SK-N-SH (cell line): ENCODE measurements around the gene FCHO1. TPM values are rescaled to one million over a fixed set of nuclear protein-coding genes. Genes with fewer than 3 reads are reported as not detected.

ENCODE experiments used
- CTCF ChIA-PET: fragments of 300-600, 350-600 bp; formaldehyde crosslinking; extraction: SDS; loops from one replicate; lab custom pipeline; 2021; lab: Yijun Ruan, JAX
- POLR2A ChIA-PET: fragments of 350-600 bp; sonication (Branson Sonifier 250); formaldehyde crosslinking; extraction: SDS; loops from one replicate; lab custom pipeline; 2020; ENCODE audit warnings: antibody characterized with exemption, inconsistent platforms; lab: Yijun Ruan, JAX
- DNase-seq: peaks from one replicate; pipeline ENCODE4 v3.0.0; 2012
- H2AFZ ChIP-seq: fragments of 200-600 bp; sonication (generic); 2 replicates; pipeline ENCODE4 v1.8.1; 2016; ENCODE audit warnings: antibody characterized with exemption, mild to moderate bottlenecking, low read depth
- H3F3A ChIP-seq: fragments of 200-600 bp; sonication (generic); replicated peaks from 2 replicates; pipeline ENCODE3; 2016; ENCODE audit warnings: antibody characterized with exemption, mild to moderate bottlenecking; ENCODE audit not compliant: insufficient read depth
- H3K27ac ChIP-seq, 2 experiments: fragments of 200-500 bp in 1 of 2; fragments of 200-600 bp in 1 of 2; sonication (Bioruptor generic) in 1 of 2; sonication (generic), shearing (Covaris generic) in 1 of 2; 2 replicates each; pipeline versions ENCODE4 v1.5.1 to v1.6.1; 2014 to 2016; ENCODE audit warnings: low read depth in 2 of 2, inconsistent platforms in 1 of 2, low read length in 1 of 2, mild to moderate bottlenecking in 1 of 2, mixed read lengths in 1 of 2
- H3K27me3 ChIP-seq: fragments of 200-600 bp; sonication (generic), shearing (Covaris generic); 2 replicates; pipeline ENCODE4 v1.6.1; 2016; ENCODE audit warnings: mixed run types; ENCODE audit not compliant: insufficient read depth
- H3K36me3 ChIP-seq, 2 experiments: fragments of 200-500 bp in 1 of 2; fragments of 200-600 bp in 1 of 2; sonication (Bioruptor generic) in 1 of 2; sonication (generic) in 1 of 2; replicated peaks in 1 of 2; 2 replicates each; pipeline versions ENCODE3 to v1.5.1; 2014 to 2016; ENCODE audit warnings: low read length in 1 of 2, mild to moderate bottlenecking in 1 of 2; ENCODE audit not compliant: insufficient read depth in 2 of 2, control insufficient read depth in 1 of 2
- H3K4me1 ChIP-seq, 2 experiments: fragments of 200-500 bp in 1 of 2; fragments of 200-600 bp in 1 of 2; sonication (Bioruptor generic) in 1 of 2; sonication (generic), shearing (Covaris generic) in 1 of 2; 2 replicates each; pipeline versions ENCODE4 v1.5.1 to v1.6.1; 2014 to 2016; ENCODE audit warnings: low read depth in 1 of 2, low read length in 1 of 2, mixed run types in 1 of 2; ENCODE audit not compliant: insufficient read depth in 2 of 2, control insufficient read depth in 1 of 2
- H3K4me2 ChIP-seq: fragments of 200-600 bp; sonication (generic), shearing (Covaris generic); 2 replicates; pipeline ENCODE4 v1.6.1; 2017; ENCODE audit warnings: mixed run types
- H3K4me3 ChIP-seq, 2 experiments: fragments of 200-500 bp in 1 of 2; fragments of 200-600 bp in 1 of 2; sonication (Bioruptor generic) in 1 of 2; sonication (generic), shearing (Covaris generic) in 1 of 2; 2 replicates each; pipeline versions ENCODE4 v1.5.1 to v1.8.1; 2014 to 2016; ENCODE audit warnings: low read depth in 2 of 2, inconsistent platforms in 1 of 2, low read length in 1 of 2, mild to moderate bottlenecking in 1 of 2, mixed read lengths in 1 of 2, moderate library complexity in 1 of 2
- H3K79me2 ChIP-seq: fragments of 200-600 bp; sonication (generic); 2 replicates; pipeline ENCODE4 v1.8.1; 2017; ENCODE audit warnings: mild to moderate bottlenecking; ENCODE audit not compliant: insufficient read depth
- H3K9ac ChIP-seq: fragments of 200-600 bp; sonication (generic); 2 replicates; pipeline ENCODE4 v1.6.1; 2017; ENCODE audit warnings: mixed run types
- H3K9me2 ChIP-seq: fragments of 200-600 bp; sonication (generic); 2 replicates; pipeline ENCODE4 v1.6.1; 2017; ENCODE audit warnings: mixed run types
- H3K9me3 ChIP-seq: fragments of 200-600 bp; sonication (generic); 2 replicates; pipeline ENCODE4 v1.6.1; 2017; ENCODE audit warnings: mixed run types, mild to moderate bottlenecking, moderate library complexity
- H4K20me1 ChIP-seq: fragments of 200-600 bp; sonication (generic); 2 replicates; pipeline ENCODE4 v1.6.1; 2017; ENCODE audit warnings: mild to moderate bottlenecking, mixed run types; ENCODE audit not compliant: insufficient read depth
- CHD2 ChIP-seq: fragments of 150-350 bp; IDR thresholded peaks from 2 replicates; pipeline ENCODE4 v1.6.1; 2018; ENCODE audit warnings: low read length; ENCODE audit not compliant: partially characterized antibody
- ELF1 ChIP-seq: IDR thresholded peaks from 2 replicates; pipeline ENCODE4 v1.4.0; 2012
- EP300 ChIP-seq, 2 experiments: IDR thresholded peaks; 2 replicates each; pipeline versions ENCODE4 v1.4.0 to v1.6.1; 2012; ENCODE audit warnings: borderline replicate concordance in 1 of 2, low read depth in 1 of 2, low read length in 1 of 2
- FOSL2 ChIP-seq: IDR thresholded peaks from 2 replicates; pipeline ENCODE4 v1.4.0; 2012; ENCODE audit warnings: low read depth, mild to moderate bottlenecking, moderate library complexity, borderline replicate concordance
- FOXM1 ChIP-seq: IDR thresholded peaks from 2 replicates; pipeline ENCODE4 v1.4.0; 2012; ENCODE audit warnings: low read depth, mild to moderate bottlenecking
- GABPA ChIP-seq: IDR thresholded peaks from 2 replicates; pipeline ENCODE4 v1.4.0; 2012; ENCODE audit warnings: low read depth, mild to moderate bottlenecking
- MXI1 ChIP-seq: IDR thresholded peaks from 2 replicates; pipeline ENCODE4 v1.6.1; 2012; ENCODE audit warnings: mild to moderate bottlenecking, low read depth, low read length, improper control_type of control experiment
- NFIC ChIP-seq: IDR thresholded peaks from 2 replicates; pipeline ENCODE4 v1.4.0; 2012; ENCODE audit warnings: borderline replicate concordance
- RXRA ChIP-seq: IDR thresholded peaks from 2 replicates; pipeline ENCODE4 v1.4.0; 2012; ENCODE audit warnings: low read depth, mild to moderate bottlenecking, borderline replicate concordance
- SMC3 ChIP-seq: IDR thresholded peaks from 2 replicates; pipeline ENCODE4 v1.6.1; 2012; ENCODE audit warnings: low read depth, low read length, improper control_type of control experiment
- TEAD4 ChIP-seq: IDR thresholded peaks from 2 replicates; pipeline ENCODE4 v1.4.0; 2012; ENCODE audit warnings: mild to moderate bottlenecking, borderline replicate concordance; ENCODE audit not compliant: insufficient read depth
- WGBS: methylation state at CpG from one replicate; pipeline ENCODE4 v1.1.6; 2017; ENCODE audit warnings: low lambda C conversion rate; 5-methylcytosine and 5-hydroxymethylcytosine counted together
- polyA plus RNA-seq, 3 experiments: library from polyadenylated mRNA; depleted of rRNA; stranded (reverse); fragments of >200 nt; gene quantifications; 2 replicates each; pipeline ENCODE4 v1.2.3, GENCODE V29; 2012
- TF ChIP-seq, protein P1 (sequence below): IDR thresholded peaks from 2 replicates; pipeline ENCODE4 v1.4.0; 2012; ENCODE audit warnings: low read depth, borderline replicate concordance
- TF ChIP-seq, protein P2 (sequence below): IDR thresholded peaks from 2 replicates; pipeline ENCODE4; 2012
- TF ChIP-seq, protein P3 (sequence below): fragments of 150-350 bp; IDR thresholded peaks from 2 replicates; pipeline ENCODE4 v1.6.1; 2017; ENCODE audit warnings: antibody characterized with exemption, low read length, low read depth, borderline replicate concordance
- TF ChIP-seq, protein P4 (sequence below): fragments of 150-350 bp; IDR thresholded peaks from 2 replicates; pipeline ENCODE4 v1.6.1; 2016; ENCODE audit warnings: mild to moderate bottlenecking, low read depth, low read length

FCHO1 gene
- polyA plus RNA-seq, 1 of the 3 experiments (the other 2 are of a cell fraction) = 0.71 TPM

DNA sequence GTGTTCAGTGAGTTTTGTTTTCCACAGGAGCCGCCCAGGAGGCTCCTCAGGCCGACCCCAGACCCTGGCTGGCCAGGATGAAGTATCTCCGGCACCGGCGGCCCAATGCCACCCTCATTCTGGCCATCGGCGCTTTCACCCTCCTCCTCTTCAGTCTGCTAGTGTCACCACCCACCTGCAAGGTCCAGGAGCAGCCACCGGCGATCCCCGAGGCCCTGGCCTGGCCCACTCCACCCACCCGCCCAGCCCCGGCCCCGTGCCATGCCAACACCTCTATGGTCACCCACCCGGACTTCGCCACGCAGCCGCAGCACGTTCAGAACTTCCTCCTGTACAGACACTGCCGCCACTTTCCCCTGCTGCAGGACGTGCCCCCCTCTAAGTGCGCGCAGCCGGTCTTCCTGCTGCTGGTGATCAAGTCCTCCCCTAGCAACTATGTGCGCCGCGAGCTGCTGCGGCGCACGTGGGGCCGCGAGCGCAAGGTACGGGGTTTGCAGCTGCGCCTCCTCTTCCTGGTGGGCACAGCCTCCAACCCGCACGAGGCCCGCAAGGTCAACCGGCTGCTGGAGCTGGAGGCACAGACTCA lies 56.5 kb downstream of the FCHO1 start:
- Histone ChIP-seq H3K4me3 (no peak overlapping the region), H3K79me2 (no peaks in the 10 kb centered on the region), H4K20me1 (no peaks in the 10 kb centered on the region), H3K36me3 (no peaks in the 10 kb centered on the region), H3K27me3 (no peaks in the 10 kb centered on the region), H2AFZ (no peak overlapping the region), H3F3A (no peaks in the 10 kb centered on the region), H3K9ac (no peak overlapping the region), H3K9me2 (no peaks in the 10 kb centered on the region), H3K9me3 (no peaks in the 10 kb centered on the region), H3K4me2 (no peak overlapping the region), H3K4me1 (no peaks in the 10 kb centered on the region), H3K27ac (no peak overlapping the region)
- TF ChIP-seq NFIC = no peak
- no peak for TF ChIP-seq GABPA
- TF ChIP-seq FOXM1 = no peak
- TF ChIP-seq, protein P1, sequence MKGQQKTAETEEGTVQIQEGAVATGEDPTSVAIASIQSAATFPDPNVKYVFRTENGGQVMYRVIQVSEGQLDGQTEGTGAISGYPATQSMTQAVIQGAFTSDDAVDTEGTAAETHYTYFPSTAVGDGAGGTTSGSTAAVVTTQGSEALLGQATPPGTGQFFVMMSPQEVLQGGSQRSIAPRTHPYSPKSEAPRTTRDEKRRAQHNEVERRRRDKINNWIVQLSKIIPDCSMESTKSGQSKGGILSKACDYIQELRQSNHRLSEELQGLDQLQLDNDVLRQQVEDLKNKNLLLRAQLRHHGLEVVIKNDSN = no peak
- POLR2A ChIA-PET = no interaction called here
- no peak for DNase-seq
- 85% methylated on average over 30 of the region's 38 CpGs for WGBS
- CTCF ChIA-PET = interaction anchor here (2.2 kb wide), 1 partner anchor 24 kb away, joined by 6 read pairs; no protein-coding TSS in a partner anchor

DNA sequence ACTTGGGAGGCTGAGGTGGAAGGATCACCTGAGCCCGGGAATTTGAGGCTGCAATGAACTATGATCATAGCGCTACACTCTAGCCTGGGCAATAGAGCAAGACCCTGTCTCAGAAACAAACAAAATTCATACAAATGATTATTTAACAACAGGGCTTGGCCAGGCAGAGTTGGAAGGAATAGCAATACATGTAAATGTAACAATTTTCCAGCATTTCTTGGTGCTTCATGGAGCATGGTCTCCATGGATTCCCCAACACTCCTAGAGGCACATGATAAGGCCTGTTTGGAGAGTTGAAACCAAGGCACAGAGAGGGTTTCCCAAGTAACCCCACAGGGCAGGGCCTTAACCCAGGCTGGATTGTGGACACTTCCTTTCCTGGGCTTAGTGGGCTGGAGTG lies 59.8 kb downstream of the FCHO1 start:
- no peak overlapping the region for H3K4me2 ChIP-seq
- TF ChIP-seq ELF1 (no peak), EP300 (IDR thresholded peaks at IDR 0.05; ENCODE audit: borderline replicate concordance in 1 of 2, low read depth in 1 of 2, low read length in 1 of 2) (no peak), CHD2 (no peak), MXI1 (no peak), TEAD4 (no peak), GABPA (no peak), FOSL2 (no peak), RXRA (no peak), FOXM1 (no peak), SMC3 (no peak)
- TF ChIP-seq, protein P2, sequence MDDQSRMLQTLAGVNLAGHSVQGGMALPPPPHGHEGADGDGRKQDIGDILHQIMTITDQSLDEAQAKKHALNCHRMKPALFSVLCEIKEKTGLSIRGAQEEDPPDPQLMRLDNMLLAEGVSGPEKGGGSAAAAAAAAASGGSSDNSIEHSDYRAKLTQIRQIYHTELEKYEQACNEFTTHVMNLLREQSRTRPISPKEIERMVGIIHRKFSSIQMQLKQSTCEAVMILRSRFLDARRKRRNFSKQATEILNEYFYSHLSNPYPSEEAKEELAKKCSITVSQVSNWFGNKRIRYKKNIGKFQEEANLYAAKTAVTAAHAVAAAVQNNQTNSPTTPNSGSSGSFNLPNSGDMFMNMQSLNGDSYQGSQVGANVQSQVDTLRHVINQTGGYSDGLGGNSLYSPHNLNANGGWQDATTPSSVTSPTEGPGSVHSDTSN = no peak
- TF ChIP-seq, protein P3, sequence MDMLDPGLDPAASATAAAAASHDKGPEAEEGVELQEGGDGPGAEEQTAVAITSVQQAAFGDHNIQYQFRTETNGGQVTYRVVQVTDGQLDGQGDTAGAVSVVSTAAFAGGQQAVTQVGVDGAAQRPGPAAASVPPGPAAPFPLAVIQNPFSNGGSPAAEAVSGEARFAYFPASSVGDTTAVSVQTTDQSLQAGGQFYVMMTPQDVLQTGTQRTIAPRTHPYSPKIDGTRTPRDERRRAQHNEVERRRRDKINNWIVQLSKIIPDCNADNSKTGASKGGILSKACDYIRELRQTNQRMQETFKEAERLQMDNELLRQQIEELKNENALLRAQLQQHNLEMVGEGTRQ = no peak
- TF ChIP-seq, protein P4, sequence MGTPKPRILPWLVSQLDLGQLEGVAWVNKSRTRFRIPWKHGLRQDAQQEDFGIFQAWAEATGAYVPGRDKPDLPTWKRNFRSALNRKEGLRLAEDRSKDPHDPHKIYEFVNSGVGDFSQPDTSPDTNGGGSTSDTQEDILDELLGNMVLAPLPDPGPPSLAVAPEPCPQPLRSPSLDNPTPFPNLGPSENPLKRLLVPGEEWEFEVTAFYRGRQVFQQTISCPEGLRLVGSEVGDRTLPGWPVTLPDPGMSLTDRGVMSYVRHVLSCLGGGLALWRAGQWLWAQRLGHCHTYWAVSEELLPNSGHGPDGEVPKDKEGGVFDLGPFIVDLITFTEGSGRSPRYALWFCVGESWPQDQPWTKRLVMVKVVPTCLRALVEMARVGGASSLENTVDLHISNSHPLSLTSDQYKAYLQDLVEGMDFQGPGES = no peak
- no peak overlapping the region for H3K4me3 ChIP-seq
- H3K4me1 ChIP-seq = no peaks in the 10 kb centered on the region
- H4K20me1 ChIP-seq = no peaks in the 10 kb centered on the region
- no peaks in the 10 kb centered on the region for H3K27me3 ChIP-seq
- WGBS = 73% methylated on average over 2 of the region's 2 CpGs
- no peak for DNase-seq
- H3K9me3 ChIP-seq = no peaks in the 10 kb centered on the region
- no peaks in the 10 kb centered on the region for H3F3A ChIP-seq
- CTCF ChIA-PET = no interaction called here
- H2AFZ ChIP-seq = no peak overlapping the region
- no peaks in the 10 kb centered on the region for H3K79me2 ChIP-seq
- no peaks in the 10 kb centered on the region for H3K9me2 ChIP-seq
- POLR2A ChIA-PET = no interaction called here
- no peak overlapping the region for H3K9ac ChIP-seq
- H3K27ac ChIP-seq = no peak overlapping the region
- H3K36me3 ChIP-seq = no peaks in the 10 kb centered on the region
